ENCODE measurements around the gene HPSE2.

HPSE2 gene

GRCh38 chr10:98950106-98950505 lies 285.5 kb downstream of the HPSE2 start:
- TF ChIP-seq CTCF (IDR thresholded peaks at IDR 0.05; ENCODE audit: low read depth, low read length): no peak
- DNase-seq (ENCODE audit: extremely low read depth, low read depth): no peak

GRCh38 chr10:98949306-98949705 lies 286.3 kb downstream of the HPSE2 start:
- TF ChIP-seq CTCF (IDR thresholded peaks at IDR 0.05; ENCODE audit: low read depth, low read length): no peak
- DNase-seq (ENCODE audit: extremely low read depth, low read depth): no peak

GRCh38 chr10:98943681-98944080 lies 292.0 kb downstream of the HPSE2 start:
- DNase-seq (ENCODE audit: extremely low read depth, low read depth): no peak
- no peak for TF ChIP-seq CTCF (IDR thresholded peaks at IDR 0.05; ENCODE audit: low read depth, low read length)

GRCh38 chr10:98929709-98930108 lies 305.9 kb downstream of the HPSE2 start:
- DNase-seq (ENCODE audit: extremely low read depth, low read depth): no peak
- no peak for TF ChIP-seq CTCF (IDR thresholded peaks at IDR 0.05; ENCODE audit: low read depth, low read length)

- DNase-seq (ENCODE audit: extremely low read depth, low read depth): no peak
- no peak for TF ChIP-seq CTCF (IDR thresholded peaks at IDR 0.05; ENCODE audit: low read depth, low read length)
Observed at GRCh38 chr10:98925651-98926050, 310.0 kb downstream of the HPSE2 start.

GRCh38 chr10:98924526-98924925 lies 311.1 kb downstream of the HPSE2 start:
- no peak for DNase-seq (ENCODE audit: extremely low read depth, low read depth)
- TF ChIP-seq CTCF (IDR thresholded peaks at IDR 0.05; ENCODE audit: low read depth, low read length): no peak

GRCh38 chr10:98921316-98921715 lies 314.3 kb downstream of the HPSE2 start:
- DNase-seq (ENCODE audit: extremely low read depth, low read depth): no peak
- TF ChIP-seq CTCF (IDR thresholded peaks at IDR 0.05; ENCODE audit: low read depth, low read length): no peak
